SU-DHL-6 (cell line): ENCODE data around the gene GPR62.

Experiments
- H2AFZ ChIP-seq: fragments of 200-600 bp; sonication (generic); 2 replicates; pipeline ENCODE4 v1.6.1; 2014; ENCODE audit warnings: low read depth, mild to moderate bottlenecking, moderate library complexity, mixed read lengths, antibody characterized with exemption, low read length; ENCODE audit not compliant: severe bottlenecking
- H3F3A ChIP-seq: fragments of 200-600 bp; shearing (Covaris generic); 2 replicates; pipeline ENCODE4 v1.6.0; 2016; ENCODE audit warnings: antibody characterized with exemption, mild to moderate bottlenecking; ENCODE audit not compliant: insufficient read depth
- H3K27ac ChIP-seq: fragments of 200-600 bp; sonication (generic); 2 replicates; pipeline ENCODE4 v1.5.1; 2016; ENCODE audit warnings: low read depth, mild to moderate bottlenecking, low read length, moderate library complexity, mixed read lengths
- H3K27me3 ChIP-seq: fragments of 200-600 bp; sonication (generic), shearing (Covaris generic); 2 replicates; pipeline ENCODE4 v1.6.0; 2014; ENCODE audit warnings: mild to moderate bottlenecking, low read length
- H3K36me3 ChIP-seq: fragments of 200-600 bp; sonication (generic); 2 replicates; pipeline ENCODE4 v1.6.1; 2014; ENCODE audit warnings: mild to moderate bottlenecking, low read length, mixed read lengths
- H3K4me2 ChIP-seq: fragments of 300-600, 200-600 bp; shearing (Covaris generic), sonication (generic); 2 replicates; pipeline ENCODE4 v1.6.0; 2014; ENCODE audit warnings: low read length, low read depth, mild to moderate bottlenecking; ENCODE audit not compliant: poor library complexity, severe bottlenecking
- H3K4me3 ChIP-seq: fragments of 200-600 bp; sonication (generic); 2 replicates; pipeline ENCODE4 v1.5.1; 2014; ENCODE audit warnings: antibody characterized with exemption, low read length, mild to moderate bottlenecking, mixed read lengths; ENCODE audit not compliant: insufficient read depth, poor library complexity, severe bottlenecking
- H3K79me2 ChIP-seq: fragments of 200-600 bp; sonication (generic); 2 replicates; pipeline ENCODE4 v1.6.1; 2014; ENCODE audit warnings: mild to moderate bottlenecking, low read length, moderate library complexity; ENCODE audit not compliant: insufficient read depth
- H3K9ac ChIP-seq: fragments of 200-600 bp; sonication (generic); 2 replicates; pipeline ENCODE4 v1.7.0; 2014; ENCODE audit warnings: mild to moderate bottlenecking, low read length
- H3K9me2 ChIP-seq: fragments of 200-600 bp; sonication (generic); replicated peaks from 2 replicates; pipeline ENCODE4 v1.6.1; 2014; ENCODE audit warnings: low read length; ENCODE audit not compliant: insufficient read depth
- H3K9me3 ChIP-seq: fragments of 200-600 bp; sonication (generic); 2 replicates; pipeline ENCODE4 v1.6.1; 2014; ENCODE audit warnings: low read length, mixed read lengths; ENCODE audit not compliant: insufficient read depth
- H4K20me1 ChIP-seq: fragments of 200-600 bp; sonication (generic); 2 replicates; pipeline ENCODE4 v1.6.1; 2014; ENCODE audit warnings: low read depth, mild to moderate bottlenecking, antibody characterized with exemption, low read length, moderate library complexity, mixed read lengths
- CTCF ChIP-seq: fragments of 200-600 bp; sonication (generic); IDR thresholded peaks from one replicate; pipeline ENCODE4 v1.5.1; 2017; ENCODE audit warnings: antibody characterized with exemption, mild to moderate bottlenecking, low read length, moderate library complexity; ENCODE audit not compliant: insufficient read depth, poor library complexity, severe bottlenecking
- EZH2phosphoT487 ChIP-seq: fragments of 200-600 bp; sonication (generic), shearing (Covaris generic); conservative IDR thresholded peaks from 2 replicates; pipeline ENCODE4 v1.6.1; 2018; ENCODE audit warnings: mild to moderate bottlenecking, antibody characterized with exemption, low read length, moderate library complexity, mixed read lengths

The GPR62 gene

GRCh38 chr3:51961011-51961410 is 5.8 kb downstream of the GPR62 start:
- Histone ChIP-seq H3K36me3 (no peaks in the 10 kb centered on the region), H3K4me2 (no peak overlapping the region), H3K9me3 (no peaks in the 10 kb centered on the region), H3F3A (no peaks in the 10 kb centered on the region), H3K4me3 (no peak overlapping the region), H3K27ac (no peak overlapping the region), H2AFZ (no peak overlapping the region), H4K20me1 (no peaks in the 10 kb centered on the region), H3K9me2 (no peaks in the 10 kb centered on the region), H3K27me3 (no peaks in the 10 kb centered on the region), H3K9ac (no peak overlapping the region), H3K79me2 (no peaks in the 10 kb centered on the region)
- no peak for TF ChIP-seq CTCF
- TF ChIP-seq EZH2phosphoT487: no peak

- Histone ChIP-seq H3K27me3 (no peaks in the 10 kb centered on the region), H3K9me2 (no peaks in the 10 kb centered on the region), H3K9ac (no peak overlapping the region), H3F3A (no peaks in the 10 kb centered on the region), H2AFZ (no peak overlapping the region), H3K4me2 (no peak overlapping the region), H3K4me3 (no peak overlapping the region), H3K9me3 (no peaks in the 10 kb centered on the region), H3K27ac (no peak overlapping the region), H4K20me1 (no peaks in the 10 kb centered on the region), H3K36me3 (no peaks in the 10 kb centered on the region), H3K79me2 (no peaks in the 10 kb centered on the region)
- TF ChIP-seq EZH2phosphoT487 (no peak), CTCF (no peak)
Observed at GRCh38 chr3:51961602-51962569, 6.7 kb downstream of the GPR62 start.

- Histone ChIP-seq H3K4me2 (no peak overlapping the region), H3K9me2 (no peaks in the 10 kb centered on the region), H3K27me3 (no peaks in the 10 kb centered on the region), H3K27ac (no peak overlapping the region), H3K9me3 (no peaks in the 10 kb centered on the region), H4K20me1 (no peaks in the 10 kb centered on the region), H3F3A (no peaks in the 10 kb centered on the region), H3K9ac (no peak overlapping the region), H3K4me3 (no peak overlapping the region), H3K79me2 (no peaks in the 10 kb centered on the region), H2AFZ (no peak overlapping the region), H3K36me3 (no peaks in the 10 kb centered on the region)
- TF ChIP-seq CTCF (no peak), EZH2phosphoT487 (no peak)
Observed at GRCh38 chr3:51962854-51963530, 7.8 kb downstream of the GPR62 start.
